ENCODE data around the gene TDRD12. TPM values are rescaled to one million over a fixed set of nuclear protein-coding genes. Genes with fewer than 3 reads are reported as not detected.
"Not testable (repeated sequence)": the region's sequence is repeated elsewhere in the genome, so short reads cannot be mapped to it uniquely, and the experiment has no call there.

The TDRD12 gene
- total RNA-seq, 1 donor from 2014 or later: 1.4 TPM

GRCh38 chr19:32691952-32692726, 27.4 kb upstream of the TDRD12 start:
- peak; percentile 47 for DNase-seq (ENCODE audit: low spot score)

GRCh38 chr19:32692727-32693061, 26.9 kb upstream of the TDRD12 start:
- no peak for DNase-seq (ENCODE audit: low spot score)

DNA sequence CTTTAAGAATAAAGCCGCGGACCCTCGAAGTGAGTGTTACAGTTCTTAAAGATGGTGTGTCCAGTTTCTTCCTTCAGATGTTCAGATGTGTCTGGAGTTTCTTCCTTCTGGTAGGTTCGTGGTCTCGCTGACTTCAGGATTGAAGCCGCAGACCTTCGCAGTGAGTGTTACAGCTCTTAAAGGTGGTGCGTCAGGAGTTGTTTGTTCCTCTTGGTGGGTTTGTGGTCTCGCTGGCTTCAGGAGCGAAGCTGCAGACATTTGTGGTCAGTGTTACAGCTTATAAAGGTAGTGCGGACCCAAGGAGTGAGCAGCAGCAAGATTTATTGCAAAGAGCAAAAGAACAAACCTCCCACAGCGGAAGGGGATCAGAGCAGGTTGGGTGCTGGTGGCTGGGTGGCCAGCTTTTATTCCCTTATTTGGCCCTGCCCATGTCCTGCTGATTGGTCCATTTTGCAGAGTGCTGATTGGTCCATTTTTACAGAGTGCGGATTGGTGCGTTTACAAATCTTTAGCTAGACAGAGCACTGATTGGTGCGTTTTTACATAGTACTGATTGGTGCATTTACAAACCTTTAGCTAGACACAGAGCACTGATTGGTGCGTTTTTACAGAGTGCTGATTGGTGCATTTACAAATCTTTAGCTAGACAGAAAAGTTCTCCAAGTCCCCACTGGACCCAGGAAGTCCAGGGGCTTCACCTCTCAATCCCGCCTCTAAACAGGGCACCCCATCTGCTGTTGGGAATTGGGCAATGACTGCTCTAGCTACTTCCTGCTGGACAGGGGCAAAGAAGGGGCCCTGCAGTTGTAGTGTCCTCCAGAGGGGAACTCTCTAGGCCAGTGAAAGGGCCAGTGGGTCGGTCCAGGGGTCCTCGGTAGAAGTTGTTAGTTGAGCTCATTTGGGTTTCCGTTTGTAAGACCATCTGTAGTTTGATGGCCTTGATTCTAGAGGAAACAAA, 26.1 kb upstream of the TDRD12 start:
- DNase-seq (ENCODE audit: low spot score): not testable (repeated sequence)

- not testable (repeated sequence) for DNase-seq (ENCODE audit: low spot score)
Measured at GRCh38 chr19:32694316-32694715, 25.3 kb upstream of the TDRD12 start.

DNA sequence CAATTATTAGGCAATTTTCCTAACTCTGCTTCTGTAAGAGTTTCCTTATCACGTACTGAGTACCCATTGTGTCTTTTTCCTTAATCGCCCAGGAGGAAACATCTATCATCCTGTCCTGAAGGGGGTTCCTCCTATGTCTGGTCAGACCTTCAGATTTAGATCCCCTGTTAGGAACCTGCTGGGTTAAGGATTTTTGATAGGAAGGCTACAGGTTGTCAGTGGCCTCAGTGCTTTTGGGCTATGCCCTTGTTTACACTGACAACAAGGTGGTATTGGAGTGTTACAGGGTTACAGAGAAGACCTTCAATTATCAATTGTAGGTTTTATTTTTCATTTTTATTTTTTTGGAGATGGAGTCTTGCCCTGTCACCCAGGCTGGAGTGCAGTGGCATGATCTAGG, 24.7 kb upstream of the TDRD12 start:
- not testable (repeated sequence) for DNase-seq (ENCODE audit: low spot score)

- not testable (repeated sequence) for DNase-seq (ENCODE audit: low spot score)
Measured at GRCh38 chr19:32695506-32695905, 24.1 kb upstream of the TDRD12 start.

DNA sequence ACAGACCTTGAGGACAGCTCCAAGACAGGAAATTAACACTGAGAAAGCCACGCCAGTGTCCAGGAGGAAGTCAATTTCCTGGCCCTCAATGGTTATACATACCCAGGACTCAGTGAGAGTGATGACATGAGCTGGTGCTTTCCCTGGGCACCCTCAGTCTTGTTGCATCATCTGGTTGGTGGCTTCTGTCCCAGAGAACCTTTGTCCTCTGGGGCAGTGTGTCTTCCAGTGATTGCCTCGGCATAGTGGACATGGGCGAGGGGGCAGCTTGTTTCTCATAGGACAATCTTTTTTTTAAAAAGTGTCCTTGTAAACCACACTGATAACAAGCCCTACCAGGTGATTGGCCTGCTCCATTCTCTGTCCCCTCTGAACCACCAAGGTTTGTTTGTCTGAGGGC, 22.8 kb upstream of the TDRD12 start:
- not testable (repeated sequence) for DNase-seq (ENCODE audit: low spot score)

GRCh38 chr19:32700129-32700528, 19.4 kb upstream of the TDRD12 start:
- DNase-seq (ENCODE audit: low spot score): not testable (repeated sequence)

GRCh38 chr19:32702010-32702409, 17.6 kb upstream of the TDRD12 start:
- peak; percentile 46 for DNase-seq (ENCODE audit: low spot score)

DNA sequence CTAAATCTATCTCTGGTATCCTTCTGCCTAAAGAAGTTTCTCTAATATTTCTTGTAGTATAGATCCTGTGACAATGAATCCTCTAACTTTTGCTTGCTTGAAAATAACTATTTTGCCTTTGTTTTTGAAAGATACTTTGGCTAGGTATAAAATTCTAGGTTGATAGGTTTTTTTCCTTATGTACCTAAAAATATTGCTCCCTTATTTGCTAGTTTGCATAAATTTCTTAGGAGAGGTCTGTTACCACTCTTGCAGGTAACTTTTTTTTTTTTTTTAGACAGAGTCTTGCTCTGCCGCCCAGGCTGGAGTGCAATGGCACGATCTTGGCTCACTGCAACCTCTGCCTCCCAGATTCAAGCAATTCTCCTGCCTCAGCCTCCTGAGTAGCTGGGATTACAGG, 15.6 kb upstream of the TDRD12 start:
- DNase-seq (ENCODE audit: low spot score): not testable (repeated sequence)

DNA sequence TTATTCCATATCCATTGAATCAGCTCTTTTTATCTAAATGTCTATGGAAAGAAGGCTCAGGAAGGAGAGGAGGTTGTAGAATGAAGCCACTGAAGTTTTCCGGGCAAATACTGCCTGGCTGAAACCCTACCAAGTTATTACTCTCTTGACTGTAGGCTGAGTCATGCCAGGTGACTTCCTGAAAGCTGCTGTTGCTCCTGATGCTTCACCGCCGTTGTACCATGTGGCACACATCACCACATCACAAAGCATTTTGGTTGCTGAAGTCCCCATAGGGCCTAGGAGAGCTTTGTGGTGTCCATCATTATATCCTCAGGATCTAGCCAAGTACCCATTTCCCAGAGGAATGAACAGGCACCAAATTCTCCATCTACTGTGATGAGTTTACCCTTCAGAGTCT, 11.1 kb upstream of the TDRD12 start:
- DNase-seq (ENCODE audit: low spot score): no peak

DNA sequence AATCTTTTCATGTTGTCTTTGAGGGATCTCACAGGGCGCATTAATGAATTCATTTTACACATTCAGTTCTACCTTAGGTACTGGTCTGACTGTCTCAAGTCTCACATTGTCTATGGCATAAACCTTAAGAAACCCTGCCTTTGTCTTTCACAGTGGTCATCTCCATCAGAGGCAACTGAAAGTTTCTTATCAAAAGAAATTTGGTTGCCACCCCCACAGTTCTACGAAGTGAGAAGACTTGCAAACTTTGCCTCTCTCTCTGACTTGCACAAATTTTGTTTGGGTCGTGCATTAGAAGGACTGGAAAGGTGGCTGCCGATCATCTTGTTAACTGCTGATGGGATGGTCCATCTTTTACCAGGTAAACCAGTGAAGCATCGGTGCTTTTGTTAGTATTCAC, 10.5 kb upstream of the TDRD12 start:
- DNase-seq (ENCODE audit: low spot score): no peak

DNA sequence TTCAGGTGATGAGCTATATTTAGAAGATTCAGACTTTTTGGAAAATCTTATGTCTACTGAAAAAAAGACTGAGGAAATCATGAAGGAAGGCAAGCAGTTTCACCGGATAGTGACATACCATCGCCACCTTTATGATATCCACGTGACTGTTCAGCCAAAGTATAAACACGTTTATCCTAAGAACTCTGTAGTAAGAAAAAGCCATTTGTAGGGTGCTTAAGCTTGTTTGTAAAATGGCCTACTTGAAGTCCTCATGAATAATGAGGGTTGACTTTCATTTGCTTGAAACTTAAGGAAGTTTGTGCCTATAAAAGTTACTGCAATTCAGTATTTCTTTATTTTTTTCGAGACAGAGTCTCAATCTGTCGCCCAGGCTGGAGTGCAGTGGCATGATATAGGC, 7.8 kb upstream of the TDRD12 start:
- DNase-seq (ENCODE audit: low spot score): no peak

DNA sequence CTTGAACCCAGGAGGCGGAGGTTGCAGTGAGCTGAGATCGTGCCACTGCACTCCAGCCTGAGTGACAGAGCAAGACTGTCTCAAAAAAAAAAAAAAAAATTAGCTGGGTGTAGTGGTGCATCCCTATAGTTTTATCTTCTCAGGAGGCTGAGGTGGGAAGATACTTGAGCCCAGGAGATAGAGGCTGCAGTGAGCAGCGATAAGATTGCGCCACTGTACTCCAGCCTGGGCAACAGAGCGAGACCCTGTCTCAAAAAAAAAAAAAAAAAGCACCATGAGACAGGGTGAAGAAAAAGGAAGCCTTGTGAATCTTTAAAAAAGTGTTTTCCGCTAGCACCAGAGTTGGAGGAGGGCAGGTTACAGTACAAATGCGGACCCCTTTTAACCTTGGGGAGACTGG, 3.4 kb upstream of the TDRD12 start:
- DNase-seq (ENCODE audit: low spot score): not testable (repeated sequence)

- no peak for DNase-seq (ENCODE audit: low spot score)
Measured at GRCh38 chr19:32717496-32717895, 2.1 kb upstream of the TDRD12 start.

GRCh38 chr19:32718286-32718685, 1.3 kb upstream of the TDRD12 start:
- DNase-seq (ENCODE audit: low spot score): no peak

- no peak for DNase-seq (ENCODE audit: low spot score)
Measured at GRCh38 chr19:32720216-32720935, 809 bp downstream of the TDRD12 start.

- DNase-seq (ENCODE audit: low spot score): no peak
Measured at GRCh38 chr19:32720936-32721250, 1.3 kb downstream of the TDRD12 start.

GRCh38 chr19:32735936-32736335, 16.4 kb downstream of the TDRD12 start:
- DNase-seq (ENCODE audit: low spot score): no peak

GRCh38 chr19:32743021-32743420, 23.5 kb downstream of the TDRD12 start:
- DNase-seq (ENCODE audit: low spot score): no peak

DNA sequence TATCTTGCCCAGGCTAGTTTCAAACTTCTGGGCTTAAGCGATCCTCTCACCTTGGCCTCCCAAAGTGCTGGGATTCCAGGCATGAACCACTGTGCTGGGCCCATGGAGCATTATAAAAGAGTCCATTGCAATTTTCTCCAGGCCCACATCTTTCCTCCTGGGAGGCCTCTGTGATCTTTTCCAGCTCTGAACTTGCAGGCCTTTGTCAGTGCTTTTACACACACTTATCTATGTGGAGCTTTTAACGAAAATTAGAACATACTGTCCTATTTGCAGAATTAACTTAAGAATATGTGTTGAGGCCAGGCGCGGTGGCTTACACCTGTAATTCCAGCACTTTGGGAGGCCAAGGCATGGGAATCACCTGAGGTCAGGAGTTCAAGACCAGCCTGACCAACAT, 23.9 kb downstream of the TDRD12 start:
- no peak for DNase-seq (ENCODE audit: low spot score)

DNA sequence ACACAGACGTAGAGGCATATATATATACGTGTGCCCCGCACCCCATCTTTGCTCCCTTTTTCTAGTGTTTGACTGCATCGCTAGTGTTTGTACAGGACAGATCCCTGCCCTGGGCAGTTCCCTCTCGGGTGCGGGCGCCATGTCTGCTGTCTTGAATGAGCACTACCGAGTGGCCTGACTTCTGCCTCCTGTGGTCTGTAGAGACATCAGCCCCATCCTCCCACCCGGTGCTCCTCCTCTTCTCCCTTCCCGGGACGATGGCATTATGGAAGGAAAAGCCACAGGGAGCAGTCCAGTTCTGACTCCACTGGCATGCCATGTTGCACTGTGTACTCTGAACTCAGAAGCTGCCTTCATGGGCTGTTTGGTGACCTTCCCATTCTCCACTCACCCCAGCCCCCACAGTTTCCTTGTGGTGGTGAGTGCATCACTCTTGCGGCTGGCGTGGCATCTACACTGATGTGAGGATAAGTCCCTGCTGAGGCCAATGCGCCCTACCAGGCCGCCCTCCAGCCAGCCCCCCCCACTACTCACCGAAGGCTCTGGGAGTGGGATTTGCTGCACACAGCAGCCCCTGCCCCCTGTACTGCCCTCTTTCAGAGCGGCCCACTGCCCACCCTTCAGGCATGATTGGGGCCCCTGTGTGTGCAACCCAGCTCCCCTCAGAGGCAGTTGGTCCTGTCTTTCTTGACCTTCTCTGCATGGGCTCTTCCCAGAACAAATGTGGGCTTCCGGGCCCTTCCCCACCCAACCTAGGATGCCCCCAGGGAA, 25.2 kb downstream of the TDRD12 start:
- DNase-seq (ENCODE audit: low spot score): no peak

Measured in mucosa of gallbladder (tissue), 1 donor.